ENCODE results near the gene RNF208. TPM values are rescaled to one million over a fixed set of nuclear protein-coding genes. Genes with fewer than 3 reads are reported as not detected.
A peak's percentile ranks its signal among the peaks of the same experiment; 100 is the strongest.

Gene RNF208
- total RNA-seq, 3 donors from 2014 or later (not counting 1 experiment from before 2014, with no cell fraction given): 0.82 to 1.6 (median 0.93) TPM

DNA sequence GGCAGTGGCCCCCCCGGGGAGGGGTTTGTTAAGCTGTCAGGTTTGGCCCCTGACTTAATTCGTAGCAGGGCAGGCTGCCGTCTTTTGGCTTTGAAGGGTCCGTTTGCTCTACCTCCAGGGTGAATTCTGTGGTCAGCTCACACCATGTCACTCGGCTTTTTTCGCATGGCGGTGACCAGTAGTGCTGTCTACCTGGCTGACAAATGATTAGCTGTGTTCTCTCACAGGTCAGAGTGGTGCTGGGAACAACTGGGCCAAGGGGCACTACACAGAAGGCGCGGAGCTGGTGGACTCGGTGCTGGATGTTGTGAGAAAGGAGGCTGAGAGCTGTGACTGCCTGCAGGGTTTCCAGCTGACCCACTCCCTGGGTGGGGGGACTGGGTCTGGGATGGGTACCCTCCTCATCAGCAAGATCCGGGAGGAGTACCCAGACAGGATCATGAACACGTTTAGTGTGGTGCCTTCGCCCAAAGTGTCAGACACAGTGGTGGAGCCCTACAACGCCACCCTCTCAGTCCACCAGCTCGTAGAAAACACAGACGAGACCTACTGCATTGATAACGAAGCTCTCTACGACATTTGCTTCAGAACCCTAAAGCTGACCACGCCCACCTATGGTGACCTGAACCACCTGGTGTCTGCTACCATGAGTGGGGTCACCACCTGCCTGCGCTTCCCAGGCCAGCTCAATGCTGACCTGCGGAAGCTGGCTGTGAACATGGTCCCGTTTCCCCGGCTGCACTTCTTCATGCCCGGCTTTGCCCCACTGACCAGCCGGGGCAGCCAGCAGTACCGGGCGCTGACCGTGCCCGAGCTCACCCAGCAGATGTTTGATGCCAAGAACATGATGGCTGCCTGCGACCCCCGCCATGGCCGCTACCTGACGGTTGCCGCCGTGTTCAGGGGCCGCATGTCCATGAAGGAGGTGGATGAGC lies 20.5 kb upstream of the RNF208 start:
- Histone ChIP-seq H3K4me3 (ENCODE audit: low read length) (peak overlapping the region; percentile 39), H3K27ac (ENCODE audit: low read length) (no peak overlapping the region), H3K27me3 (ENCODE audit: control insufficient read depth, insufficient read depth, low read length) (no peaks in the 10 kb centered on the region), H3K4me1 (ENCODE audit: control insufficient read depth, insufficient read depth, low read length) (peaks cover 38% of the 10 kb centered on the region), H3K9me3 (ENCODE audit: control insufficient read depth, insufficient read depth, low read length) (no peaks in the 10 kb centered on the region), H3K36me3 (ENCODE audit: control insufficient read depth, insufficient read depth, low read length) (peaks cover 17% of the 10 kb centered on the region)
- WGBS (ENCODE audit: insufficient coverage): 87% methylated on average over 36 of the region's 36 CpGs
- H3K36me3 Mint-ChIP-seq: no peaks in the 10 kb centered on the region
- TF ChIP-seq CTCF (IDR thresholded peaks at IDR 0.05): no peak
- H3K4me3 Mint-ChIP-seq: peak overlapping the region; percentile 80
- ATAC-seq (no peak), DNase-seq (no peak)
- H3K27me3 Mint-ChIP-seq (ENCODE audit: low read depth in 2 of 2): peaks cover 0 to 4% of the 10 kb centered on the region in 2 donors
- H3K27ac Mint-ChIP-seq: peak overlapping the region; percentile 86 to 94
- intact Hi-C loops (cut with micrococcal nuclease): loop anchor here (5.0 kb wide), 2 partner anchors 40 to 450 kb away; partner anchors contain the start of genes TMEM141 and TPRN
- H3K9me3 Mint-ChIP-seq: no peaks in the 10 kb centered on the region
- peaks cover 19 to 32% of the 10 kb centered on the region in 2 donors for H3K4me1 Mint-ChIP-seq

DNA sequence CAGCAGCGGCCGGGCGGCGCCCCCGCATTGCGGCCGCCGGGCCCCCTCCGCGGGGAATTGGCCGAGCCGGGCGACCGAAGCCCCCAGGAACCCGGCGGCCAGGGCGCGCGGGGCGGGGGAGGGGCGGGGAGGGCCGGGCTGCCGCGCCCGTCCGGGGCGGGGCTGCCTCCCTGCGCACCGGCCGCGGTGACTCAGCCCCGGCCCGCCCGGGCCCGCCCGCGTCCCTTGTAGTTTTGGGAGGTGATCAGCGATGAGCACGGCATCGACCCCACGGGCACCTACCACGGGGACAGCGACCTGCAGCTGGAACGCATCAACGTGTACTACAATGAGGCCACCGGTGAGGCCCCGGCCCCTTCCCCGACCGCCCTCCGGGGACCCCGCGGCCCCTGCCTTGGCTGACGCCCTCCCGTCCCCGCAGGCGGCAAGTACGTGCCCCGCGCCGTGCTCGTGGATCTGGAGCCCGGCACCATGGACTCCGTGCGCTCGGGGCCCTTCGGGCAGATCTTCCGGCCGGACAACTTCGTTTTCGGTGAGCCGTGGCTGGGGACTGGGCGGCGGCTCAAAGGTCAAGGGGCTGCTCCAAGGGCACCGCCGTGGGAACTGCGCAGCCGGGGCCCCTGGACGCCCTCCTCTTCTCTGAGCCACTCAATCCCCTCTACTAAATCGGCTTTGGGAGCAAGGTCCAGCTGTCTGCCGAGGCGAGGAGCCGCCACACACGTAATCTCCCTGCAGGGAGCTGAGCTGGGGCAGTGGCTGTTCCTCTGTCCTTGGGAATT lies 19.6 kb upstream of the RNF208 start:
- Histone ChIP-seq H3K4me1 (ENCODE audit: control insufficient read depth, insufficient read depth, low read length) (peaks cover 46% of the 10 kb centered on the region), H3K4me3 (ENCODE audit: low read length) (peak overlapping the region; percentile 41), H3K27ac (ENCODE audit: low read length) (peak overlapping the region; percentile 60), H3K36me3 (ENCODE audit: control insufficient read depth, insufficient read depth, low read length) (peaks cover 17% of the 10 kb centered on the region), H3K27me3 (ENCODE audit: control insufficient read depth, insufficient read depth, low read length) (no peaks in the 10 kb centered on the region), H3K9me3 (ENCODE audit: control insufficient read depth, insufficient read depth, low read length) (no peaks in the 10 kb centered on the region)
- Mint-ChIP-seq H3K27ac (peak overlapping the region; percentile 86 to 94), H3K4me3 (peak overlapping the region; percentile 80), H3K36me3 (no peaks in the 10 kb centered on the region), H3K27me3 (ENCODE audit: low read depth in 2 of 2) (peaks cover 0 to 4% of the 10 kb centered on the region in 2 donors), H3K4me1 (peaks cover 19 to 33% of the 10 kb centered on the region in 2 donors), H3K9me3 (no peaks in the 10 kb centered on the region)
- 4% methylated on average over 83 of the region's 83 CpGs for WGBS (ENCODE audit: insufficient coverage)
- intact Hi-C loops (cut with micrococcal nuclease): loop anchor here (1.0 to 5.0 kb wide), 4 partner anchors 14 to 449 kb away; partner anchors contain the start of genes NELFB, TMEM141 and TPRN
- no peak for TF ChIP-seq CTCF (IDR thresholded peaks at IDR 0.05)
- peak; percentile 20 to 33 (median 27) for ATAC-seq
- DNase-seq: peak; percentile 64 to 75

DNA sequence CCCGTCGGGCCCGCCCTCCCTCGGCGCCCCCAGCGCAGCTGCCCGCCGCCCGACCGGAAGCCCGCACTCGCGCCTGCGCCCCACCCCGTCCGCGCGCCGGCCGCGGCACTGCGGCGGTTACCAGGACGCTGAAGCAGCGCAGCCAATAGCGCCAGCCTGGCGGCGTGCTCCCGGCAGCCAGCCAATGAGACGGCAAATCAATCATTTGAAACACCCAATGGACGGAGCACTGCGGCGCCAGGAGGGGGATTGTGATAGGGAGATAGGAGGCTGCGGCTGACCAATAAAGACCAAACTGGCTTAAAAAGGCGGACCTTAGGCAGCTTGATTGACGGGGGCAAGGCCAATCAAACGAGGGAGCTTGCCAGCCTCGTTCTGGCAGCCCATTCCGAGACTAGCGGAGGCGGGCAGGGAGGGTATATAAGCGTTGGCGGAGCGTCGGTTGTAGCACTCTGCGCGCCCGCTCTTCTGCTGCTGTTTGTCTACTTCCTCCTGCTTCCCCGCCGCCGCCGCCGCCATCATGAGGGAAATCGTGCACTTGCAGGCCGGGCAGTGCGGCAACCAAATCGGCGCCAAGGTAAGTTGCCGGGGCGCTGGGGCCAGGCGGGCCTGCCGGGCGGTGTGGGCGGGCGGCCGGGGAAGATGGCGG lies 18.9 kb upstream of the RNF208 start, which contains the start of gene TUBB4B:
Gene TUBB4B (plus strand): TSS at position 447 of the 649 bp plus-strand sequence. CDS start 74 bp downstream, at position 521.
- Histone ChIP-seq H3K27ac (ENCODE audit: low read length) (peak within 1 kb of the TSS; percentile 81), H3K36me3 (ENCODE audit: control insufficient read depth, insufficient read depth, low read length) (peaks cover 17% of the 10 kb centered on the region), H3K4me1 (ENCODE audit: control insufficient read depth, insufficient read depth, low read length) (peaks cover 53% of the 10 kb centered on the region), H3K27me3 (ENCODE audit: control insufficient read depth, insufficient read depth, low read length) (no peaks in the 10 kb centered on the region), H3K4me3 (ENCODE audit: low read length) (peak within 1 kb of the TSS; percentile 46), H3K9me3 (ENCODE audit: control insufficient read depth, insufficient read depth, low read length) (no peaks in the 10 kb centered on the region)
- H3K36me3 Mint-ChIP-seq: no peaks in the 10 kb centered on the region
- peaks cover 0 to 4% of the 10 kb centered on the region in 2 donors for H3K27me3 Mint-ChIP-seq (ENCODE audit: low read depth in 2 of 2)
- DNase-seq (peak; percentile 96 to 100), ATAC-seq (peak; percentile 73 to 90 (median 76))
- TF ChIP-seq CTCF (IDR thresholded peaks at IDR 0.05): no peak
- no peaks in the 10 kb centered on the region for H3K9me3 Mint-ChIP-seq
- H3K27ac Mint-ChIP-seq: peak within 1 kb of the TSS; percentile 86 to 94
- intact Hi-C loops (cut with micrococcal nuclease): loop anchor here (1.0 to 5.0 kb wide), 4 partner anchors 14 to 449 kb away; partner anchors contain the start of genes NELFB, TMEM141 and TPRN
- peaks cover 19 to 33% of the 10 kb centered on the region in 2 donors for H3K4me1 Mint-ChIP-seq
- H3K4me3 Mint-ChIP-seq: peak within 1 kb of the TSS; percentile 88
- WGBS (ENCODE audit: insufficient coverage): under 1% methylated on average over 67 of the region's 67 CpGs
